HCEC 1CT (cell line): Measurements from ENCODE around the gene MASP1.

Experiments
- DNase-seq: peaks from one replicate; pipeline ENCODE4 v3.0.0-alpha.2; 2017

The MASP1 gene

DNA sequence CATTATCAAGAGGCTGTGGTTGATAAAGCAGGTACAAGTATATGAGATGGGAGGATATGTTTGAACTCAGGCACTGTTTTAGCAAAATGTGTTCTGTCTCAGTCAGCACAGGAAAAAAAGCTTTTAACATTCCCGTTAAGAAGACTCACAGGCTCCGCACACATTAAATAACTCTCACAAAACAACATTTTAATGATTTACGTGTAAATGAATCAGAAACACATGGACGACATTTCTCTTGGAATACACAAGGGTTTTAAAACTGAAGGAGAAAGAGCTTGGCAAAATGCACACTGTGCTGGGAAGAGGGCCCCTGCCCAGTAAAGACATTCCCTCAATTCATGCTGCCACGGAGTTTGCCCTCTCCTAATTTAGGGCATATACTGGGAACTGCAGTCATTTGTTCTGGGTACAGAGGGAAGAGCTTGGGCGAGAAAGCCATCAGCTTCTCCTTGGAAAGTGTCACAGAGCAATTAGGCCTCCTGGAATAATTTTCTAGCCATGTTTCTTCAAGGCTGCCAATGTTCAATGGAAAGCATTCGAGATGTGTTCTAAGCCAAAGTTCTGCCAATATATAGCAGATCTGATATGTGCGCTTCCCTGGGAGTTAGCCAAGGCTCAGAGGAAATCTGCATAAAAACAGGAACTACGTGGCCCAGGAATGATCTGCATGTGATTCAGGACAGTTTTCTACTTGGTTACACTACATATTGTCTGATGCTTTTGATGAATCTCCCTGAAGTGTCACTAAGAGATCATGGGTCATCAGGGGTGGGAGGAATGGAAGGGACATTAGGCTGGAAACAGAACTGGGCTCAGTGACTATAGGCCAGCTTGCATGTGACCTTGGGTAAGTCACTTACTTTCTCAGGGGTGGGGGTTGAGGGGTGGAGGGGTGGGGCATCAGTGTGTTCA, 2.2 kb upstream of the MASP1 start:
- no peak for DNase-seq

DNA sequence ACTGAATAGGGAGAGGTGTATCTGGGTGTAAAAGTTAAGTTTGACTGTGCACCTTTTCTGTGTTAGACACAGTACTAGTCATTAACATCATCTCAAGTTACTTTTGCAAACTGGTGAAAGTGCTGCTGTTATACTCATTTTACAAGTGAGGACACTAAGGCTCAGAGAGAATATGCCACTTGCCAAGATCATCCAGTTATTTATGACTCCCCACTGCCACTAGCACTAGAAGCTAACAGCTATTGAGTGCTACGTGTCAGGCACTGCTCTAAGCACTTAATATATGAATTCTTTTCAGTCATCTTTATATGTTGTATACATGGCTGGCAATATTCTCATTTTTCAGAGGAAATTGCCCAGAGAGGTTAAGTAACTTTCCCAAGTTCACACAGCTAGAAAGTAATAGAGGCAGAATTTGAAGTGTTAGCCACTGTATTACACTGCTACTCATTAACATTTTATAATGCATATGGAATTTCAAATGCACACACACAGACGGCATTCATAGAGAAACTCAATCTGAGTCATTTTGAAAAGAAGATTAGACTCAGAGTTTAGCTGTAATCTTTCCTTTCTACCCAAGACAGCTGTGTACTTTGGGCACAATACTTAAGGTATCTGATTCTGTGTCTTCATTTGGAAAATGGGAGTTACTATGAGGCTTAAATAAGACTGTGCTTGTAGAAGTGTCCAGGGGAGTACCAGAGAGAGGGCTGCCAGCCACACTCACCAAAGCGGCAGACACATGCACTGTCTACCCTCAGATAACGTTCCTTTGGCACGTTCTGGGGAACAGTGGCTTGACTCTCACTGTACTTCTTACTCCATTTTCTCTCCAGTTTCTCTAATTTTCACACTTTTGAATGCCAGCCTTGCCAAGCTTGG, 1.3 kb upstream of the MASP1 start:
- DNase-seq, result peak; percentile 16

DNA sequence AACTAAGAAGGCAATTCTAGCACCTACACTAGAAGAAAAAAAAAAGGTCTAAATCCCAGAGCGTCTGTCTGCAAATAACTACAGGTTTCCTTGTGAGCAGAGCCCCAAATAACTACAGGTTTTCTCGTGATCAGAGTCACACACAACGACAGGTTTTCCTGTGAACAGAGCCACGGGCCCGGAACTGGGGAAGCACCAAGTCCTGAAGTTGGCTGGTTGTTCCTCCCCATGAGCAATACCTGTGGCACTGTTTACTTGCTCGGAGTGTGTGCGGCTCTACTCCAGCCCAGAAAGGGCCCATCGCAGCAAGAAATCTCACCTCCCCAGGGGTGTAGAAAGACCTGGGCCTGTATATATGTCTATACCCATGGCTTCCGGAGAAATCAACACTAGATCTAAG, 644 bp upstream of the MASP1 start:
- DNase-seq, result no peak

DNA sequence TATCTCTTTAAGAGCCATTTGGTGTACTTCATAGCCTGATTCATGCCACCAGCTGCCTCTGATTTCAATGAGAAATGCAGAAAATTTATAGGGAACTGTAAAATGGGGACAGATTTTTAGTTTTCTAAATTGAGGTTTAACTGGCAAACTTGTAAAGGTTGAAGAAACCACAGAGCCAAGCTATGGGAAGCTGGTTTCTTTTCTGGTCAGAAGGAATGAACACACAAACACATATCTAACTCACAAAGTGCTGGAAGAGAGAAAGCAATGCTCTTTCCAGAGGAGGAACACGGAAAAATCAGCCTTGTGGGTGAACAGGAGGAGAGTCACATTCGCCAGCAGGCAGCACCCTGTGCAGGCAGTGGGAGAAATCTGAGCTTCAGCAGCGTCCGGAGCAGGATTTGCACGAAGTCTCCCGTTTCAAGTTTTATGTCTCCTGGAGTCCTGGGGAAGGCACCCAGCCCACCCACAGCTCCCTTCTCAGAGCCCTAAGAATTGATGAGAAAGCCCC, 481 bp downstream of the MASP1 start:
- peak; percentile 53 for DNase-seq

DNA sequence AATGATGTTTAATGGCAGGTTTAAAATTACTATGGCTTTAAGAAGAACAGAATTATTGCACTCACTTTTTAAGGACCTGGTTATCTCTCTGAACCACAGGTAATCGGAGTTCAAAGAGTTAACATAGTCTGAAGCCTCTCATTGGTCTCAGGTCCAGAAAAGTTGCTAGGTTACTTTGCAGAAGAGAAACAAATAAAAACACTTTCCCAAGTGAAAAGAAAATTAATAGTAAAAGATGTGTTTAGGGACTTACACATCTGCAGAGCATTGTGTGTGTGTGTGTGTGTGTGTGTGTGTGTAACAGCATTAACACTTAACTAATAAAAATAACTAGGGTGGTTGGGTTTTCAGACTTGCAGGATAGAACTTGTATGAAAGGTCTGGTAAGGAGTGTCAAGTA, 1.0 kb downstream of the MASP1 start:
- DNase-seq, result no peak

DNA sequence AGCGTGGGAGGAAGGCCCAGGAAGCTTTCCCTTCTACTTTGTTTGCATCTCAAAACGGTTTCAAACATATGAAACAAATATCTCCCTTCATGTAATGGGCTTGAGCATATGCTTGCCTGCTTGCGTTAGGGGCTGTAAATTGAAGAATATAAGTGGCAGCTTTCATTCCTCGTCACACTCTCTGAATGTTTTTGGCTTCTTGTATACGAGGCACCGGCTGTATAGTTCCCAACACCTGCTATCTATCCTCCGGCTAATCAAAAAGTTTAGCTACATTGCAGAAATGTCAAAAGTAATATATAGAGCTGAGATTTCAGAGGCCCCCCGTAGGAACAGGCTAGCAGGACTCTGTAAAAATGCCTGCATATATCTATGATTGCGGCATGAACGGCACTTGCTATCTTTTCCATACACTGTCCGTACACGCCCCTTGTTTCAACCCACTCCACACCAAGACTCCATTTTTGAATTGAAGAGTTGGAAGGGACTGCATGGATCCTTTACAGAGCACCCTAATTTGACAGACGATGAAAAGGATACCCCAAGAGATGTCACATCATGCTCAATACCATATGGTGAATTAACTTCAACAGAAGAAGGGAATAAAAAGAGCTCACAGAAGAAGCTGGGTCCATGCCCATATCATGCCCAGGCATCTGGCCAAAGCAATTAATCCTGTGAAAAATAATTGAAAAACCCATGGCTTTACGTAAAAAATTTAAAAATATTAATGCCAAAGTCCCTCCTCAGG, 2.5 kb downstream of the MASP1 start:
- DNase-seq, result no peak

DNA sequence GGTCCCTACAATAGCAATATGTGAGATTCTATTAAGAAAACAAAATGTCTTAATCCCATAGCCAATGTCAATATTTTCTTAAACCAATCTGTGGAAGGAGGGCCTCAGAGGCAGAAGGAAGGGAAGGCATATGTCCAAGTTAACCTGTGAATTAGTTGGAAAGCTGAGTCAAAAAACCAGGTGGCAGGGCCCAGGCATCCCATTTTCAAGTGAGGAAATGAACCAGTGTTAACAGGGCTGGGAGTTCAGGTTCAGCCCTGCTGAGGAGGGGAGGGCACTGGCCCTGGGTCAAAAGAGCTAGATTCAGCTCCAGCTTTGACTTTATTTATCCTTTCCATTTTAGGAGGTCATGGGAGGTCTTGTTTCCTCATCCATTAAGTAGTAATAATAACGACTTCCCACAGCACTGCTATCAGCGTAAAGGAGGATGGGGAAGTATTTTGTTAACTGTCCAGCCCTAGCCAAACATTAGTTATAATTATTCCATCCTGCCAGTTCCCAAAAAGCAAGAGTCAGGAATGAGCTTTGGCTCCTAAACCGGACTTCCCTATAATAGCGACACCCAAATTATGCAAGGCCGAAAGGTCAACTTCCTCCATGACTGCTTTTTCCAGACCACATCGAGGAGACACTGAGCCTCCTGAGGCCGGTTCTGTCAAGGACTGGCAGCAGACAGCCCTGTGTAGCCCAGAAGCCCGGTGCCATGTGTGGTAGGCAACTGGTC, 3.2 kb downstream of the MASP1 start:
- no peak for DNase-seq

DNA sequence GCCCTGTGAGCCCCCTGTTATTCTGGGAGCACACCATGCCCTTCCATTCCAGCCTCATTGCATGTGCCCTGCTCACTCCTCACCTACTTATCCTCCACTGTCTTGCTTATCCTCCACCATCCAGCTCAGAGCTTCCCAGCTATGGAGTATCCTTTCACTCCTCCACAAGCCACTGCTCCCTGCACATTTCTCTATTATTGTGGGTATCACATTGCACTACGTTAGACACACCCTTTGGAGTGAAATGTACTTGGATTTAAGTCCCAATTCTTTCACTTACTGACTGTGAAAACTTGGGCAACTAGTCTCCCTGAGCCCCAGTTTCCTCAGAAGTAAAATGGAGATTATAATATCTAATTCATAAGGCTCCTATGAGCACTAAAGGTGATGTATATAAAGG, 4.3 kb downstream of the MASP1 start:
- no peak for DNase-seq

DNA sequence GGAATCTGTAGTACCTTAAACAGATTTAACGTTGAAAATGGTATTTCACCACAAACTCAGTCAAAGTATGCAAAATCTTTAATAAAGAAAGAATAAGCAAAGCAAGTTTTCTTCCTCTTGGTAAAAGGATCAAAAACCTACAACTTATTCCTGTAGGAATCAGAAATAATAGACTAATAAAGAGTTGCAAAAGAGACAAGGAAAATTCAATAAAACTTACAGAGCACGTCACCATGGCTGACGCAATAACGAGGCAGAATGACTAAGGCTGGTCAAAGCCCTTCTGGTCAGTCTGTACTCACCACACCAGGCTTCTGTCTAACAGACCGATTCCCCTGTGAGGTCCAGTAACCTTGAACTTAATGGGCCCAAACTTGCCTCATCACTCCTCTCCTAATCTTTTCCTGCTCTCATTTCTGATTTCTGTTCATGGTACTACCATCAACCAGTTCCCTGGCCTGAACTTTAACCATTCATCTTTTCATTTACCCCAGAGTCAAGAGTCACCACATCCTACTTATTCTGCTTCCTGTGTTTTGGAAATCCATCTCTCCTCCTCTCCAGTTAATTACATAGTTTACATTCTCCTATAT, 5.0 kb downstream of the MASP1 start:
- DNase-seq, result peak; percentile 91

DNA sequence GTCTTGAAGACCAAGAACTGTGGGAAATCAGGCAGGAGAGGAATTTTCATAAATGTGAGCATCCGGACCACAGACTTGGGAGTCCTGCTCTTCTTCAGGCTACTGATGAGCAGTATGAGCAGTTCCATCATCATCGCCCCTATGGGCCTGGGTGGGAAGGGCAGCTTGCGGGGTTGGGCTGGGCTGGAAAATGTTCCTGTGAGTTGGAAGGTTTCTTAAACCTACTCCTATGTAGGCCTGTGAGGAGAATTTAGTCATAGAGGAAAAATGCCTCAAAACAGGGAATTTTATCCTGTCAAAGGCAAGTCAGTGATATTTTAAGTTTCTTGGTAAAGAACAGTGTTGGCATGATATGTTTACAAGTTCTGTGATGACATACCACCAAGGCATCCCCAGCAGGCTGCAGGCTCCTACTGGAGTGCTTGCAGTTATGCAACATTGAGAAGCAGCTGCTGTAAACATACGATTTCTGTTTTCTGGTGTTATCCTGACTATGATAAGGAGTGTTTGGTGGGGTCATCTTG, 10.3 kb downstream of the MASP1 start:
- DNase-seq, result peak; percentile 96

DNA sequence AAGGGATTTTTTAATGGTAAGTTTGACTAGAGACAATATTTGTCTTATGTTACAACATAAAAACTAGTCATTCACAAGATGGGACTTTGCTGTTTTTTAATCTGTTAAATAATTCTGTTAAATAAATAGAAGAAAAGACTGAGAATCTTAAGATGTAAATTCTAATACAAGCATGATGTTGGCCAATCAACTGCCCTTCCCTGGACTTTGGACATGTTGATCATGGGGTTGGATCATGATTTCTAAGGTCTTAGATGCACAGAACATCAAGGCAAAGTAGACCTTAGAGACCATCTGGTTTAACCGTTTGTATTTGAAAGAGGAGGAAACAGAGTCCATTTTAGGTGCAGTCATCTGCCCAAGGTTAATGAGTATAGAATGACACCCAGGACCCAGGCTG, 10.9 kb downstream of the MASP1 start:
- no peak for DNase-seq

DNA sequence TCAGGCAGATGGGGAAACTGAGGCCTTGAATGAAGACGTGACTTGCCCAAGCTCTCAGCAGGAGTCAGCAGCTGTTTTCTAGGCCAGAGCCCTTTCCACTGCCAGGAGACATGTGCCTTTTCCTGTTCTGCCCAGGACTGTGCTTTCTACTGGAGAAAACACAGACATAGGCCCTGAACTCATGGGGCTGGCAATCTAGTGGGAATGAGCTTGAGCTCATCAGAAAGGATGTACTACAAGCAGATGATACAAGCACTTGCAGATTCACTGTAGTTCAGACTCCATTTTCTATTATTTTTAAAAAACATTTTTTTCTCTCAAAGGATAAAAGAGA, 14.4 kb downstream of the MASP1 start:
- no peak for DNase-seq

DNA sequence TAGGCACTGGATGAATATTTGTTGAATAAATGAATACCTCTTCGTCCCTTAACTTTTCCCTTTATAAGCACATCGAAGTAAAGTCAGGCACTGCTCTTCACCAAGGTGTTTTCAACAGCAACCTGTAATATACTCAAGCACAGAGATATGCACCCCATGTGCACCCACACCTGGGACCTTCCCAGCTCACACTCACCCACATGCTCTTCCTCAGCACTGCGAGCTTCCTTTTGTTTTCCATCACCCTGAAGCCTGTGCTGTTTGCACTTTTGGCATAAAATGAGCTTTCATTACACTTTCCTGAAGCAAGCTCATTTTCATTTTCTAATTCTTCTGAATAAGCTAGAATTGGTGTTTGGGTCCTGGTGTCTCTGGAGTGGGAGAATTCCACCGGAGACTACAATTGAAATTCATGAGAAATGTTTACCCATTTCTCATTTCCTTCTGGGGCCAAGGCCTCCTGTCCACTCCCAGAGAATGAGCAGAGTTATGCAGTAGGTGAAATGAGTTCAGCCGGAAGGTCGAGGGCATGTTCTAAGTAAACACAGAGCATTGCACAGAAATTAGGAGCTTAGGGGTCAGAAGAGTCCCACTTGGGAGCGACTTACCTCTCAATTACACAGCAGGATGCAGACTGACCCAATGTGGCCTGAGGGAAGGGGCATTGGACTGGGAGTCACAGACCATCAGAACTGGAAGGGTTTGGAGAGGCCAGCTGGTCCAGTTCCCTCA, 15.0 kb downstream of the MASP1 start:
- DNase-seq, result no peak

DNA sequence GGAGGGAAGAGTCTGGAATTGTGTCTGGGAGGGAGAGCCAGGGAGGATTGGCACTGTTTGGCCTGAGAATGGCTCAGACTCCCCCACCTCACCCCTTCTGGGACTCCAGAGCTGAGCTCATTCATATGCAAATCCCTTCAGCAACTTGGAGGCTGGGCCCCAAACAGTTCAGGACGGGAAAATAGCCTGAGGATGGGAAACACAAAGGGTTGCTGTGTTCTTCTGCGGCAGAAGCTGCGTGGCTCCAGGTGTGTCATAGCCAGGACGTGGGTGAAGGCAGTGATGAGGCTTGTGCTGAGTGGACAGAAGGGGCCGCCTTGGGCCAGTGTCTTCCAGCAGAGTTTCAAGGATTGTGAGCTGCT, 16.6 kb downstream of the MASP1 start:
- no peak for DNase-seq

DNA sequence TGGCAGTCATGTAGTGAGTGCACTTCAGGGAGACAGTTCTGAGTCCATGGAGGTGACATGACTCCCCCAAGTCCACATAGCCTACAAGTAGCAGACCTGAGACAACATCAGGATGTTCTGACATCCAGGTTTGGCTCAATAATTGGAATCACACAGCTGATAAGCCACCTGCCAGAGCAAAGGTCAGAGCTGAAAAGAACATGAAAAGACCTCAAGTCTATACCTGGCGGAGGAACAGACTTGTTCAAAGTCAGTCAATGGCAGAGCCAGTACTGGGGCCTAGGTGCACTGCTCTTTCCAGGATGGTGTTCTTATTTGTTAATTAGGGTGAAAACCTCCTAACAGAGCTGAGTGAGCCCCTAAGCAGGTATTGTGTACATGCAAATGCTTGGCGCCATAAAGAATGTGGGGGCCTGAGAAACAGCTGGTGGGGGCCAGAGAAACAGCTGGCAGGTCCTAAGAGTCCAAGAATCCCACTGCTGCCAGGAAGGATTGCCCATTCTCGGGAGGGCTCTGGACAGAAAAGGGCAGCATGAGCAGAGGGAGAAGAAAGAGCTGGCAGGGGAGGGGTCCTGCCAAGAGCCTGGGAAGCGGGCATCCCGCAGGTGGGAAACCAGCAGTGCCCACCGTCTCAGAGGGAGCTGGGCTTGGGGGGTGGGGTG, 17.1 kb downstream of the MASP1 start:
- no peak for DNase-seq

DNA sequence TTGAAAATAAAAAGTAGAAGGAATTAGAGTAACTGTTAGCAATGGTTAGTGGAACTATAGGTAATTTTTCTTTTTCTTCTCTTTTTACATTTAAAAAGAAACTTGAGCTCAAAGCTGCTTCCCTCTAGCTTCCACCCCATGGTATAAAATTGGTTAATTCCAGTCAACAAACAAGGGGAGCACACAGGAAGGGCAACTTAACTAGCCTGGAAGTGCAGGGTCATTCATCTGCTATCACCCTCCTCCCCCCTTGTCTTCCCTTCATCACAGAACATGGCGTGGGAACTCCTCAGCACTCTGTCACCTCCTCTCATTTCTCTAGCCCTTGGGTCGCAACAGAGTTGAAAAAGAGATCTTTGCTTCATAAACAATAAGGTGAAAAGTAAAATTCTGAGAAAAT, 20.0 kb downstream of the MASP1 start:
- DNase-seq, result no peak

DNA sequence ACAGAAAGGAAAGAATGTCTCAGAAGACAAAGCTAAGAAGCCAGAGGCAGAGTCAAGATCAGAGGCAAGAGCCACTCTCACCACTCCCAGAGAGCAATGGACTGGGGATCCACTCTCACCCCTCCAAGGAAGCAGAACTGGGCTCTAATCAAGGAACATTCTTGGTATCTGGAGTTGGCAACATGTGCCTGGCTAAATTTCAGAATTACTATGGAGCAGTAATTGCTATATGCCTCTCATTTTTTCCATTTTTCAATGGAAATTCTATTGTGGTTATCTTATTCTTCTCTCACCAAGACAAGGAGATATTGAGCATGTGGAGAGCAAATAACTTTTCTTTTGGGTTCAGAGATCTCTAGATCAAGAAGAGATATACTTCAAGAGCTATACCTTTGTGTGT, 22.1 kb downstream of the MASP1 start:
- no peak for DNase-seq

DNA sequence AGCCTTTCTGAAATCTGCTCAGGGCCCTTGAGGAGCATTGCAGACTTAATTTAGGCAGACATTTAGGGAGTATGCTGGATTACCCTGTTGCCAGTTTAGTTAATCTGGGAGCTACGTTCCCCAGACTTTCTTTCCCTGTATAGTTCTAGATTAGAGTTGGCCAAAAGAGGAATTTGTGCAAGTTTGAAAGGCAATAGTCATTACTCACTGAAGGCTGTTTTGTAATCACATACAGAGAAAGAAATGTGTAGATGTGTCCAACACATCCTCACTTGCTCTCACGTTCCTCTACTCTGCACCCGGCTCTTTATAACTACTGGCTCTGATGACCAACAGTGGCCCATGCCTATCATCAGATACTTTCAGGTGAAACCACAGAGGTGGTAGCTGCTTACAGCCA, 24.2 kb downstream of the MASP1 start:
- DNase-seq, result no peak

DNA sequence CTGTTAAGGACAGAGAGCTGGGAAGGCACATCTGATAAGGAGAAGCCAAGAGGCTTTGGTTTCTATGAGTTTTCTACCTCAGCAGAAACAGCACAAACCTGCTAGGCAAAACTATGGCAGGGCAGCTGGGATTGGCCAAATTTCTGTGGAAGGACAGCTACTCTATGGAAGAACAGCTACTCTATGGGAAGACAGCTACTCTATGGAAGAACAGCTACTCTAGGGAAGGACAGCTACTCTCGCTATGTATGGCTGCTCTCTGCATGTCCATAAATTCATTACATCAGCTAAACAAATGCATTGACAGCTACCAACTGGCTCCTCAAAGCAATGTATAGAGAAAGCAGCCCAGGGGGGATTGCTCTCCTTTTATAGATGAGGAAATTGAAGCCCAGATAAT, 24.8 kb downstream of the MASP1 start:
- no peak for DNase-seq

DNA sequence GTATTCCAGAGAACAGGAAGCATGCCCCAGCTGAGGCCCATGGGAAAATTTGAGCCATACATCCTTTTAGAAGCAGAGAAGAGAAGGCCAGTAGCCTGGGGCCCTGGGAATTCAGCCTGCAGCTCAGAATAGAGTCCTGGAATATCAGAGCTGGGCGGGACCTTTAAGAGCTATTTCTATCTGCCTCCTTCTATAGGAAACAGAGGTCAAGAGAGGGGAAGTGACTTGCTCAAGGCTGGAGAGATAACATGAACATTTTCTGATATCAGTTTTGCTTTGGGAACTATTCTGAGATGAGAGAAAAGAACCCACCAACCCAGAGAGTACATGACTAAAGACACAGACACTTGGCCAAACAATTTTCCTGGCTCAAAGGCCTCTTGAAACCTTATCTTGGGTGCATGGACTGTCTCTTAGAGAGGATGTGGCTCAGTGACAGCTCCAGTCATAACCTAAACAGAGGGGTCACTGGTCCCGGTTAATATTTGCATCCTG, 26.0 kb downstream of the MASP1 start:
- DNase-seq, result no peak
